K562 (cell line): ENCODE results near the gene DVL3. TPM values are rescaled to one million over a fixed set of nuclear protein-coding genes. Genes with fewer than 3 reads are reported as not detected.

ENCODE experiments used
- BHLHE40 ChIP-seq: IDR thresholded peaks from 2 replicates; pipeline ENCODE4 v1.6.1; 2011; ENCODE audit warnings: low read length, improper control_type of control experiment
- CHCHD3 ChIP-seq: fragments of 250-450 bp; sonication (Bioruptor Pico); IDR thresholded peaks from 2 replicates; pipeline ENCODE4 v2.1.2; 2022; ENCODE audit warnings: mild to moderate bottlenecking
- CREB1 ChIP-seq, 2 experiments: sonication (generic) in 1 of 2; formaldehyde crosslinking in 1 of 2; IDR thresholded peaks; 2 replicates each; pipeline versions ENCODE4 v1.6.1 to v1.8.0; 2012 to 2022; ENCODE audit warnings: inconsistent platforms in 1 of 2, mild to moderate bottlenecking in 1 of 2, missing genetic modification reagents in 1 of 2, moderate library complexity in 1 of 2
- ELF2 ChIP-seq: fragments of 250-450 bp; sonication (Bioruptor Pico); IDR thresholded peaks from 2 replicates; pipeline ENCODE4 v1.5.0; 2021; ENCODE audit warnings: mild to moderate bottlenecking
- KDM4B ChIP-seq, 2 experiments: fragments of 450-650 bp in 1 of 2; sonication (generic) in 1 of 2; IDR thresholded peaks; 2 replicates each; pipeline ENCODE4 v1.6.1; 2016 to 2017; ENCODE audit warnings: borderline replicate concordance in 2 of 2, antibody characterized with exemption in 1 of 2, low read depth in 1 of 2, mild to moderate bottlenecking in 1 of 2
- RCOR1 ChIP-seq, 2 experiments: IDR thresholded peaks; 2 replicates each; pipeline ENCODE4 v1.6.1; 2012; ENCODE audit warnings: low read depth in 2 of 2, low read length in 2 of 2, borderline replicate concordance in 1 of 2, improper control_type of control experiment in 1 of 2
- SUPT5H ChIP-seq: fragments of 450-650 bp; IDR thresholded peaks from 2 replicates; pipeline ENCODE4 v1.6.1; 2016
- TBP ChIP-seq: optimal IDR thresholded peaks from 2 replicates; pipeline ENCODE3; 2011; ENCODE audit warnings: low read depth, low read length, improper control_type of control experiment
- TEAD4 ChIP-seq, 2 experiments: sonication (generic) in 1 of 2; formaldehyde crosslinking in 1 of 2; IDR thresholded peaks; 2 replicates each; pipeline versions ENCODE4 v1.6.1 to v1.8.0; 2012 to 2022; ENCODE audit warnings: borderline replicate concordance in 1 of 2, inconsistent platforms in 1 of 2, low read length in 1 of 2, mild to moderate bottlenecking in 1 of 2, missing genetic modification reagents in 1 of 2
- TOE1 ChIP-seq, 2 experiments: fragments of 450-650 bp in 1 of 2; sonication (generic) in 1 of 2; formaldehyde crosslinking in 1 of 2; IDR thresholded peaks; 2 replicates each; pipeline versions ENCODE4 v1.7.1 to v1.8.0; 2016 to 2022; ENCODE audit warnings: borderline replicate concordance in 2 of 2, mild to moderate bottlenecking in 2 of 2, antibody characterized with exemption in 1 of 2, inconsistent platforms in 1 of 2, low read depth in 1 of 2, missing genetic modification reagents in 1 of 2, moderate library complexity in 1 of 2
- TRIM24 ChIP-seq, 2 experiments: fragments of 450-650 bp; IDR thresholded peaks; 2 replicates each; pipeline ENCODE4 v1.6.1; 2016
- polyA plus RNA-seq, 8 experiments: library from polyadenylated mRNA; depleted of rRNA in 4 of 8; stranded (reverse) in 5 of 8; unstranded in 3 of 8; fragments of >200 nt; fragmentation: Nextera tagmentation in 2 of 8; fragmentation: Illumina TruSeq in 1 of 8; extraction: Ambion mirVana in 2 of 8; extraction: Trizol in 1 of 8; gene quantifications; 2 replicates each; pipeline versions ENCODE4 v1.2.1 to v1.2.3, GENCODE V29; 2011 to 2014; ENCODE audit warnings: inconsistent platforms in 1 of 8, missing spikeins in 1 of 8
- total RNA-seq, 7 experiments: library from RNA; depleted of rRNA in 6 of 7; stranded (reverse); fragments of >200 nt in 6 of 7; fragmentation: Illumina TruSeq in 2 of 7; extraction: Trizol in 2 of 7; gene quantifications; 2 replicates each; pipeline versions ENCODE4 v1.2.1 to v1.2.3, GENCODE V29; 2011 to 2021; ENCODE audit warnings: low replicate concordance in 1 of 7
- TF ChIP-seq, protein P1 (sequence below): conservative IDR thresholded peaks from 2 replicates; pipeline ENCODE4 v1.6.1; 2011; ENCODE audit warnings: low read depth, mild to moderate bottlenecking, low read length; ENCODE audit not compliant: control insufficient read depth
- TF ChIP-seq, protein P2 (sequence below): fragments of 450-650 bp; conservative IDR thresholded peaks from 2 replicates; pipeline ENCODE4 v1.6.1; 2016; ENCODE audit warnings: missing genetic modification characterization, low read depth, mild to moderate bottlenecking, missing compliant biosample characterization, moderate library complexity
- TF ChIP-seq, protein P3 (sequence below): sonication (generic); formaldehyde crosslinking; IDR thresholded peaks from 2 replicates; pipeline ENCODE4 v1.9.0; 2022; ENCODE audit warnings: mild to moderate bottlenecking, missing genetic modification reagents
- TF ChIP-seq, protein P4 (sequence below): fragments of 250-450 bp; sonication (Bioruptor Pico); IDR thresholded peaks from 2 replicates; pipeline ENCODE4 v1.8.0; 2021; ENCODE audit warnings: borderline replicate concordance, mild to moderate bottlenecking, moderate library complexity; ENCODE audit not compliant: poor library complexity, severe bottlenecking
- TF ChIP-seq, protein P5 (sequence below): IDR thresholded peaks from 2 replicates; pipeline ENCODE4 v1.6.1; 2011; ENCODE audit warnings: borderline replicate concordance, low read depth, mild to moderate bottlenecking, moderate library complexity, low read length; ENCODE audit not compliant: insufficient read depth, poor library complexity, severe bottlenecking
- TF ChIP-seq, protein P6 (sequence below): sonication (generic); formaldehyde crosslinking; IDR thresholded peaks from 2 replicates; pipeline ENCODE4 v1.8.0; 2022; ENCODE audit warnings: missing genetic modification reagents, mild to moderate bottlenecking, moderate library complexity, borderline replicate concordance

The DVL3 gene
- total and polyA plus RNA-seq, 9 of the 15 experiments (the other 6 are each of a cell fraction or from before 2014, with no cell fraction given): 3.1 to 57.9 (median 20.1) TPM

DNA sequence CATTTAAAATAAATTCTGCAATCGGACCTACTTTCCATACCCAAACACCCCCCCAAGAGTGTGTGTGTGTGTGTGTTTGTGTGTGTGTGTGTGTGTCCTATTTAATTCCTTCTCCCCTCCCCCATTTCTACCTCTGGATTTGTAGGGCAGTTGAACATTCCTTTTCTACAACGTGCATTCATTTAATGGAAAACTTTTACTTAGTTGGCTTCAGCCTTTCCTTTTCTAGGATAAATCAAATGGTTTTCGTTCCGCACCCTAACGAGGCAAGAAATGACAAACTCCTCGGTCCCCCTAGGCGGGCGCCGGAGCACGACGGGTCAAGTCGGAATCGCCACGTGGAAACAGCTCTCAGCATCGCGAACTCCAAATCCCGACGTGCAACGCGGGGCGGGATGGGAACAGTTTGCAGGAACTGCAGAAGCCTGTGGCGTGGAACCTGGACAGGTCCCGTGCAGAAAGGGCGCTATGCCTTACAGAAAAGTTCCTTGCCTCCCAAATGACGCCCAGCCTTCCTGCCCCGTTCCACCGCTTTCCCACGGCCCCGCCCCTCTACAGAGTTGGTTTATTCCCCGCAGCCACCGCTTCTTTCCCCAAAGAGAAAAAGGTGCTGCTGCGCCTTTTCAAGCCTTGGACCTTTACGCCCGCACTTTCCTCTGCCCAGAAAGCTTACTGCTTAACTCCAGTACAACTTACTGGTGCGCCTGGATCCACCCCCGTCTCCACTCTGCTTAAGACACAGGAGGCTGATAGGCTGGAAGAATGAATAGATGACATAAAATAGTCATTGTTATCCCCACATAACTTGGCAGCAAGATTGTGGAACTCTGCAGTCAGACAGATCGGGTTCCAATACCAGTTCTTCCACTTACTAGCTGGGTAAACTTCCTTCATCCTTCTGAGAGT lies 21.1 kb upstream of the DVL3 start (continued):
- TF ChIP-seq, protein P1, sequence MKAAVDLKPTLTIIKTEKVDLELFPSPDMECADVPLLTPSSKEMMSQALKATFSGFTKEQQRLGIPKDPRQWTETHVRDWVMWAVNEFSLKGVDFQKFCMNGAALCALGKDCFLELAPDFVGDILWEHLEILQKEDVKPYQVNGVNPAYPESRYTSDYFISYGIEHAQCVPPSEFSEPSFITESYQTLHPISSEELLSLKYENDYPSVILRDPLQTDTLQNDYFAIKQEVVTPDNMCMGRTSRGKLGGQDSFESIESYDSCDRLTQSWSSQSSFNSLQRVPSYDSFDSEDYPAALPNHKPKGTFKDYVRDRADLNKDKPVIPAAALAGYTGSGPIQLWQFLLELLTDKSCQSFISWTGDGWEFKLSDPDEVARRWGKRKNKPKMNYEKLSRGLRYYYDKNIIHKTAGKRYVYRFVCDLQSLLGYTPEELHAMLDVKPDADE: peak; percentile 81
- peak in 1 of 2 experiments; percentile 8; a peak in 1 of 4 replicates for TF ChIP-seq TRIM24 (IDR thresholded peaks at IDR 0.05)
- peak; percentile 72 for TF ChIP-seq TBP
- TF ChIP-seq, protein P2, sequence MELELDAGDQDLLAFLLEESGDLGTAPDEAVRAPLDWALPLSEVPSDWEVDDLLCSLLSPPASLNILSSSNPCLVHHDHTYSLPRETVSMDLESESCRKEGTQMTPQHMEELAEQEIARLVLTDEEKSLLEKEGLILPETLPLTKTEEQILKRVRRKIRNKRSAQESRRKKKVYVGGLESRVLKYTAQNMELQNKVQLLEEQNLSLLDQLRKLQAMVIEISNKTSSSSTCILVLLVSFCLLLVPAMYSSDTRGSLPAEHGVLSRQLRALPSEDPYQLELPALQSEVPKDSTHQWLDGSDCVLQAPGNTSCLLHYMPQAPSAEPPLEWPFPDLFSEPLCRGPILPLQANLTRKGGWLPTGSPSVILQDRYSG (tag): peak; percentile 40; the same call in 1 of the 2 replicates
- TF ChIP-seq, protein P3, sequence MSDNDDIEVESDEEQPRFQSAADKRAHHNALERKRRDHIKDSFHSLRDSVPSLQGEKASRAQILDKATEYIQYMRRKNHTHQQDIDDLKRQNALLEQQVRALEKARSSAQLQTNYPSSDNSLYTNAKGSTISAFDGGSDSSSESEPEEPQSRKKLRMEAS (CRISPR knock-in tag): peak; percentile 97
- TF ChIP-seq TEAD4 (IDR thresholded peaks at IDR 0.05; ENCODE audit: low read length): peak; percentile 24; the same call in 1 of the 2 replicates
- no peak for TF ChIP-seq TEAD4 (CRISPR knock-in tag; IDR thresholded peaks at IDR 0.05; ENCODE audit: borderline replicate concordance)
- TF ChIP-seq, protein P4, sequence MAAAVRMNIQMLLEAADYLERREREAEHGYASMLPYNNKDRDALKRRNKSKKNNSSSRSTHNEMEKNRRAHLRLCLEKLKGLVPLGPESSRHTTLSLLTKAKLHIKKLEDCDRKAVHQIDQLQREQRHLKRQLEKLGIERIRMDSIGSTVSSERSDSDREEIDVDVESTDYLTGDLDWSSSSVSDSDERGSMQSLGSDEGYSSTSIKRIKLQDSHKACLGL (CRISPR knock-in tag): peak; percentile 45
- 0 out of 2 replicates have a peak, but pooled peaks have one; percentile 21 for TF ChIP-seq CHCHD3 (CRISPR knock-in tag)
- 0 out of 4 replicates have a peak, but pooled peaks of 1 of the 2 experiments have one; percentile 20 for TF ChIP-seq KDM4B (IDR thresholded peaks at IDR 0.05; ENCODE audit: borderline replicate concordance in 2 of 2, low read depth in 1 of 2)
- 0 out of 2 replicates have a peak, but pooled peaks have one; percentile 18 for TF ChIP-seq ELF2
- peak; percentile 38; the same call in 1 of the 2 replicates for TF ChIP-seq CREB1 (IDR thresholded peaks at IDR 0.05)
- no peak for TF ChIP-seq CREB1 (CRISPR knock-in tag; IDR thresholded peaks at IDR 0.05)
- peak; percentile 66 for TF ChIP-seq SUPT5H
- TF ChIP-seq, protein P5, sequence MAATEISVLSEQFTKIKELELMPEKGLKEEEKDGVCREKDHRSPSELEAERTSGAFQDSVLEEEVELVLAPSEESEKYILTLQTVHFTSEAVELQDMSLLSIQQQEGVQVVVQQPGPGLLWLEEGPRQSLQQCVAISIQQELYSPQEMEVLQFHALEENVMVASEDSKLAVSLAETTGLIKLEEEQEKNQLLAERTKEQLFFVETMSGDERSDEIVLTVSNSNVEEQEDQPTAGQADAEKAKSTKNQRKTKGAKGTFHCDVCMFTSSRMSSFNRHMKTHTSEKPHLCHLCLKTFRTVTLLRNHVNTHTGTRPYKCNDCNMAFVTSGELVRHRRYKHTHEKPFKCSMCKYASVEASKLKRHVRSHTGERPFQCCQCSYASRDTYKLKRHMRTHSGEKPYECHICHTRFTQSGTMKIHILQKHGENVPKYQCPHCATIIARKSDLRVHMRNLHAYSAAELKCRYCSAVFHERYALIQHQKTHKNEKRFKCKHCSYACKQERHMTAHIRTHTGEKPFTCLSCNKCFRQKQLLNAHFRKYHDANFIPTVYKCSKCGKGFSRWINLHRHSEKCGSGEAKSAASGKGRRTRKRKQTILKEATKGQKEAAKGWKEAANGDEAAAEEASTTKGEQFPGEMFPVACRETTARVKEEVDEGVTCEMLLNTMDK: no peak
- TF ChIP-seq, protein P6, sequence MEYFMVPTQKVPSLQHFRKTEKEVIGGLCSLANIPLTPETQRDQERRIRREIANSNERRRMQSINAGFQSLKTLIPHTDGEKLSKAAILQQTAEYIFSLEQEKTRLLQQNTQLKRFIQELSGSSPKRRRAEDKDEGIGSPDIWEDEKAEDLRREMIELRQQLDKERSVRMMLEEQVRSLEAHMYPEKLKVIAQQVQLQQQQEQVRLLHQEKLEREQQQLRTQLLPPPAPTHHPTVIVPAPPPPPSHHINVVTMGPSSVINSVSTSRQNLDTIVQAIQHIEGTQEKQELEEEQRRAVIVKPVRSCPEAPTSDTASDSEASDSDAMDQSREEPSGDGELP (CRISPR knock-in tag): peak; percentile 84
- TF ChIP-seq BHLHE40: peak; percentile 84
- 0 out of 2 replicates have a peak, but pooled peaks have one; percentile 43 for TF ChIP-seq TOE1 (IDR thresholded peaks at IDR 0.05; ENCODE audit: borderline replicate concordance)
- no peak for TF ChIP-seq TOE1 (CRISPR knock-in tag; IDR thresholded peaks at IDR 0.05; ENCODE audit: borderline replicate concordance, low read depth)
- TF ChIP-seq RCOR1 (IDR thresholded peaks at IDR 0.05; ENCODE audit: borderline replicate concordance in 1 of 2, low read depth in 2 of 2, low read length in 2 of 2): 0 out of 4 replicates have a peak, but pooled peaks of 1 of the 2 experiments have one; percentile 18
